ENCODE measurements around the gene BEND2. TPM values are rescaled to one million over a fixed set of nuclear protein-coding genes. Genes with fewer than 3 reads are reported as not detected.

BEND2 gene
- total RNA-seq, 1 experiment from 2014 or later = not detected

DNA sequence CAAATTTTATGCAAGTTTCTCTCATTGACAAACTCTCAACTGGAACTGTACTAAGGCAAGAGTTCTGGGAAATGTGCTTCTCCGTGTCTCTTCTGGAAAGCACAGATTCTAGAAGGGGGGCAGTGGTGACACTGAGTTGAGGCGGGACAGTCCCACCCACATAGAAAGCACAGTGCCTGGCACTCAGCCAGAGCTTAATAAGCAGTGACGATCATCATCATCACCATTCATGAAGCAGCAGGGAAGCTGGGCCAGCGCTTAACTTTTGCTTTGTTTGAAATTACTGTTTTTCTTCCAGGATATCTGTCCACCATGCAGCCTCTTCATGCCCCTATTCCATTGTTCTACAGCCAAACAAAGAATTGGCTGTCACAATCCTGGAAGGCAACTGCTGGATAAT is 60.3 kb downstream of the BEND2 start:
- Mint-ChIP-seq H3K36me3 (peaks cover 15% of the 10 kb centered on the region), H3K9me3 (peaks cover 17% of the 10 kb centered on the region), H3K4me1 (peaks cover 17% of the 10 kb centered on the region), H3K27me3 (ENCODE audit: low read depth) (peaks cover 11% of the 10 kb centered on the region), H3K4me3 (no peak overlapping the region), H3K27ac (no peak overlapping the region)
- DNase-seq (ENCODE audit: low spot score) (no peak), ATAC-seq (no peak)
- CTCF ChIA-PET = no interaction called here
- TF ChIP-seq, protein P1, sequence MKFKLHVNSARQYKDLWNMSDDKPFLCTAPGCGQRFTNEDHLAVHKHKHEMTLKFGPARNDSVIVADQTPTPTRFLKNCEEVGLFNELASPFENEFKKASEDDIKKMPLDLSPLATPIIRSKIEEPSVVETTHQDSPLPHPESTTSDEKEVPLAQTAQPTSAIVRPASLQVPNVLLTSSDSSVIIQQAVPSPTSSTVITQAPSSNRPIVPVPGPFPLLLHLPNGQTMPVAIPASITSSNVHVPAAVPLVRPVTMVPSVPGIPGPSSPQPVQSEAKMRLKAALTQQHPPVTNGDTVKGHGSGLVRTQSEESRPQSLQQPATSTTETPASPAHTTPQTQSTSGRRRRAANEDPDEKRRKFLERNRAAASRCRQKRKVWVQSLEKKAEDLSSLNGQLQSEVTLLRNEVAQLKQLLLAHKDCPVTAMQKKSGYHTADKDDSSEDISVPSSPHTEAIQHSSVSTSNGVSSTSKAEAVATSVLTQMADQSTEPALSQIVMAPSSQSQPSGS (CRISPR knock-in tag; IDR thresholded peaks at IDR 0.05; ENCODE audit: borderline replicate concordance, low read depth) = no peak
- TF ChIP-seq EMX1 (CRISPR knock-in tag; IDR thresholded peaks at IDR 0.05) (no peak), FOXP1 (CRISPR knock-in tag; IDR thresholded peaks at IDR 0.05; ENCODE audit: borderline replicate concordance) (no peak), FOXJ3 (CRISPR knock-in tag; IDR thresholded peaks at IDR 0.05; ENCODE audit: borderline replicate concordance) (no peak), RORB (CRISPR knock-in tag; IDR thresholded peaks at IDR 0.05) (no peak), NR1H2 (CRISPR knock-in tag; IDR thresholded peaks at IDR 0.05) (no peak), ZNF416 (CRISPR knock-in tag; IDR thresholded peaks at IDR 0.05) (no peak), HMGA2 (CRISPR knock-in tag; IDR thresholded peaks at IDR 0.05) (no peak), TCF7 (CRISPR knock-in tag; IDR thresholded peaks at IDR 0.05; ENCODE audit: low read depth) (no peak), ZNF671 (CRISPR knock-in tag; IDR thresholded peaks at IDR 0.05) (no peak), ZNF138 (CRISPR knock-in tag; conservative IDR thresholded peaks at IDR 0.05) (no peak), RELA (CRISPR knock-in tag; IDR thresholded peaks at IDR 0.05; ENCODE audit: borderline replicate concordance) (no peak)
- TF ChIP-seq, protein P2, sequence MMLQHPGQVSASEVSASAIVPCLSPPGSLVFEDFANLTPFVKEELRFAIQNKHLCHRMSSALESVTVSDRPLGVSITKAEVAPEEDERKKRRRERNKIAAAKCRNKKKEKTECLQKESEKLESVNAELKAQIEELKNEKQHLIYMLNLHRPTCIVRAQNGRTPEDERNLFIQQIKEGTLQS (CRISPR knock-in tag; conservative IDR thresholded peaks at IDR 0.05) = no peak
- POLR2A ChIA-PET = no interaction called here

DNA sequence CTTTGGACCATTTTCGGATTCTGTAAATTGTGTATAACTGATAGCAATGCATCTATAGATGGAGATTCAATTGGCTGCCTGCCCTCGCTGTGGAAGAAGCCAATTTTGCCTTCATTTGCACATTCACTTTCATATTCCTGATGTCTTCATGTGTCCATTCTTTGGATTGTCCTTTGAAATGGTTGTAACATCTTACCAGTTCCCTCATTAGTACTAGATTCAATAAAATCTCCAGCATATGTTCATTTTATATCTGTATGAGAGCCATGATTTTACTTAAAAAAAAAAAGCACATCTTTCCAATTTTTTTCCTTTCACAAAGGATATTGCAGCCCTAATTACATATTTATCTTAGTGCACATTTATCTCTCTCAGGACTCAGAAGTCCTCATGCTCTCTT is 61.7 kb downstream of the BEND2 start:
- no peak for ATAC-seq
- peaks cover 15% of the 10 kb centered on the region for H3K36me3 Mint-ChIP-seq
- DNase-seq (ENCODE audit: low spot score) = no peak
- peaks cover 11% of the 10 kb centered on the region for H3K27me3 Mint-ChIP-seq (ENCODE audit: low read depth)
- POLR2A ChIA-PET = no interaction called here
- peaks cover 17% of the 10 kb centered on the region for H3K9me3 Mint-ChIP-seq
- H3K4me3 Mint-ChIP-seq = no peak overlapping the region
- H3K4me1 Mint-ChIP-seq = peaks cover 17% of the 10 kb centered on the region
- CTCF ChIA-PET = no interaction called here
- TF ChIP-seq NR1H2 (CRISPR knock-in tag; IDR thresholded peaks at IDR 0.05) = no peak
- TF ChIP-seq, protein P3, sequence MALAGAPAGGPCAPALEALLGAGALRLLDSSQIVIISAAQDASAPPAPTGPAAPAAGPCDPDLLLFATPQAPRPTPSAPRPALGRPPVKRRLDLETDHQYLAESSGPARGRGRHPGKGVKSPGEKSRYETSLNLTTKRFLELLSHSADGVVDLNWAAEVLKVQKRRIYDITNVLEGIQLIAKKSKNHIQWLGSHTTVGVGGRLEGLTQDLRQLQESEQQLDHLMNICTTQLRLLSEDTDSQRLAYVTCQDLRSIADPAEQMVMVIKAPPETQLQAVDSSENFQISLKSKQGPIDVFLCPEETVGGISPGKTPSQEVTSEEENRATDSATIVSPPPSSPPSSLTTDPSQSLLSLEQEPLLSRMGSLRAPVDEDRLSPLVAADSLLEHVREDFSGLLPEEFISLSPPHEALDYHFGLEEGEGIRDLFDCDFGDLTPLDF (CRISPR knock-in tag; IDR thresholded peaks at IDR 0.05) = no peak
- TF ChIP-seq SMAD3 (CRISPR knock-in tag; IDR thresholded peaks at IDR 0.05; ENCODE audit: borderline replicate concordance) = no peak
- no peak for TF ChIP-seq CREM (CRISPR knock-in tag; IDR thresholded peaks at IDR 0.05)
- TF ChIP-seq, protein P4, sequence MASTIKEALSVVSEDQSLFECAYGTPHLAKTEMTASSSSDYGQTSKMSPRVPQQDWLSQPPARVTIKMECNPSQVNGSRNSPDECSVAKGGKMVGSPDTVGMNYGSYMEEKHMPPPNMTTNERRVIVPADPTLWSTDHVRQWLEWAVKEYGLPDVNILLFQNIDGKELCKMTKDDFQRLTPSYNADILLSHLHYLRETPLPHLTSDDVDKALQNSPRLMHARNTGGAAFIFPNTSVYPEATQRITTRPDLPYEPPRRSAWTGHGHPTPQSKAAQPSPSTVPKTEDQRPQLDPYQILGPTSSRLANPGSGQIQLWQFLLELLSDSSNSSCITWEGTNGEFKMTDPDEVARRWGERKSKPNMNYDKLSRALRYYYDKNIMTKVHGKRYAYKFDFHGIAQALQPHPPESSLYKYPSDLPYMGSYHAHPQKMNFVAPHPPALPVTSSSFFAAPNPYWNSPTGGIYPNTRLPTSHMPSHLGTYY (CRISPR knock-in tag; IDR thresholded peaks at IDR 0.05) = no peak
- no peak for TF ChIP-seq ATF1 (CRISPR knock-in tag; IDR thresholded peaks at IDR 0.05)
- no peak for TF ChIP-seq RORB (CRISPR knock-in tag; IDR thresholded peaks at IDR 0.05)
- TF ChIP-seq, protein P5, sequence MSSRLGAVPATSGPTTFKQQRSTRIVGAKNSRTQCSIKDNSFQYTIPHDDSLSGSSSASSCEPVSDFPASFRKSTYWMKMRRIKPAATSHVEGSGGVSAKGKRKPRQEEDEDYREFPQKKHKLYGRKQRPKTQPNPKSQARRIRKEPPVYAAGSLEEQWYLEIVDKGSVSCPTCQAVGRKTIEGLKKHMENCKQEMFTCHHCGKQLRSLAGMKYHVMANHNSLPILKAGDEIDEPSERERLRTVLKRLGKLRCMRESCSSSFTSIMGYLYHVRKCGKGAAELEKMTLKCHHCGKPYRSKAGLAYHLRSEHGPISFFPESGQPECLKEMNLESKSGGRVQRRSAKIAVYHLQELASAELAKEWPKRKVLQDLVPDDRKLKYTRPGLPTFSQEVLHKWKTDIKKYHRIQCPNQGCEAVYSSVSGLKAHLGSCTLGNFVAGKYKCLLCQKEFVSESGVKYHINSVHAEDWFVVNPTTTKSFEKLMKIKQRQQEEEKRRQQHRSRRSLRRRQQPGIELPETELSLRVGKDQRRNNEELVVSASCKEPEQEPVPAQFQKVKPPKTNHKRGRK (CRISPR knock-in tag; IDR thresholded peaks at IDR 0.05; ENCODE audit: borderline replicate concordance) = no peak
- no peak for TF ChIP-seq OVOL2 (CRISPR knock-in tag; IDR thresholded peaks at IDR 0.05; ENCODE audit: borderline replicate concordance)
- no peak for TF ChIP-seq CBFB (CRISPR knock-in tag; IDR thresholded peaks at IDR 0.05; ENCODE audit: low read depth)
- no peak for TF ChIP-seq NR2C2 (CRISPR knock-in tag; IDR thresholded peaks at IDR 0.05)
- TF ChIP-seq GTF2I (CRISPR knock-in tag; conservative IDR thresholded peaks at IDR 0.05) = no peak
- no peak overlapping the region for H3K27ac Mint-ChIP-seq

Data from WTC11 (cell line).